ENCODE measurements around the gene GLOD4.

The GLOD4 gene

DNA sequence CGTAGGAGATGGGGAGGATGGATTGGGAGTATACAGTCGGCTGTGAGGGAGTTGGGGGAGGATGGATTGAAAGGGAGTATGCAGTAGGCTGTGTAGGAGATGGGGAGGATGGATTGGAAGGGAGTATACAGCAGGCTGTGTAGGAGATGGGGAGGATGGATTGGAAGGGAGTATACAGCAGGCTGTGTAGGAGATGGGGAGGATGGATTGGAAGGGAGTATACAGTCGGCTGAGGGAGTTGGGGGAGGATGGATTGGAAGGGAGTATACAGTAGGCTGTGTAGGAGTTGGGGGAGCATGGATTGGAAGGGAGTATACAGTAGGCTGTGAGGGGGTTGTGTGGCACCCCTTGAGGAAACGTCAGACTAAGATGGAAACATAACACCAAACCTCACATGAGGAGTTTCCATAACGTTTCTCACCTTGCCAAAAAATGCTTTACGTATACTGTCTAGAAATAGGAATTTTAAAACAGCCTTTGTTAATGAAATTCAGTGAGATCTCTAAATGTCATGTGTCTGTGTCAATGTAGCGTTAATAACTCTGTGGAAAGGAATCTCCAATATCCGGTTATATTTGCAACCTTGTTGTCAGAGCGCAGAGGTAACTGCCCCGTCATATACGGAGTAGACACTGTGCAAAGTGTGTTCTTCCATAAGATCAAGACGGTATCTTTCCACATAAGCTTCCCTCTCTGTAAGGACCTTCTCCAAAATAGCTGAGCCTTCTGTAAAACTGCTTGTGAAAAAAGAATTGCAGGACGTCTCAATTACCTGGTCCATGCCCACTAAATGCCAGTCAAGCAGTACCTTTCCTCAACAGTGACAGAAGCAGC lies 61.2 kb downstream of the GLOD4 start:
- no peak for TF ChIP-seq FOXP2 (optimal IDR thresholded peaks at IDR 0.05; ENCODE audit: borderline replicate concordance, extremely low read depth, extremely low read length, insufficient read depth)
- TF ChIP-seq, protein P1, sequence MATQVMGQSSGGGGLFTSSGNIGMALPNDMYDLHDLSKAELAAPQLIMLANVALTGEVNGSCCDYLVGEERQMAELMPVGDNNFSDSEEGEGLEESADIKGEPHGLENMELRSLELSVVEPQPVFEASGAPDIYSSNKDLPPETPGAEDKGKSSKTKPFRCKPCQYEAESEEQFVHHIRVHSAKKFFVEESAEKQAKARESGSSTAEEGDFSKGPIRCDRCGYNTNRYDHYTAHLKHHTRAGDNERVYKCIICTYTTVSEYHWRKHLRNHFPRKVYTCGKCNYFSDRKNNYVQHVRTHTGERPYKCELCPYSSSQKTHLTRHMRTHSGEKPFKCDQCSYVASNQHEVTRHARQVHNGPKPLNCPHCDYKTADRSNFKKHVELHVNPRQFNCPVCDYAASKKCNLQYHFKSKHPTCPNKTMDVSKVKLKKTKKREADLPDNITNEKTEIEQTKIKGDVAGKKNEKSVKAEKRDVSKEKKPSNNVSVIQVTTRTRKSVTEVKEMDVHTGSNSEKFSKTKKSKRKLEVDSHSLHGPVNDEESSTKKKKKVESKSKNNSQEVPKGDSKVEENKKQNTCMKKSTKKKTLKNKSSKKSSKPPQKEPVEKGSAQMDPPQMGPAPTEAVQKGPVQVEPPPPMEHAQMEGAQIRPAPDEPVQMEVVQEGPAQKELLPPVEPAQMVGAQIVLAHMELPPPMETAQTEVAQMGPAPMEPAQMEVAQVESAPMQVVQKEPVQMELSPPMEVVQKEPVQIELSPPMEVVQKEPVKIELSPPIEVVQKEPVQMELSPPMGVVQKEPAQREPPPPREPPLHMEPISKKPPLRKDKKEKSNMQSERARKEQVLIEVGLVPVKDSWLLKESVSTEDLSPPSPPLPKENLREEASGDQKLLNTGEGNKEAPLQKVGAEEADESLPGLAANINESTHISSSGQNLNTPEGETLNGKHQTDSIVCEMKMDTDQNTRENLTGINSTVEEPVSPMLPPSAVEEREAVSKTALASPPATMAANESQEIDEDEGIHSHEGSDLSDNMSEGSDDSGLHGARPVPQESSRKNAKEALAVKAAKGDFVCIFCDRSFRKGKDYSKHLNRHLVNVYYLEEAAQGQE (IDR thresholded peaks at IDR 0.05; ENCODE audit: insufficient read depth in 1 of 2, low read depth in 2 of 2, low read length in 2 of 2), result no peak
- TF ChIP-seq TAF1 (IDR thresholded peaks at IDR 0.05; ENCODE audit: borderline replicate concordance, insufficient read depth, low read length), result no peak
- no peak for TF ChIP-seq POLR2AphosphoS5 (IDR thresholded peaks at IDR 0.05; ENCODE audit: low read depth, low read length)
- no peak for TF ChIP-seq SIN3A (IDR thresholded peaks at IDR 0.05; ENCODE audit: borderline replicate concordance, insufficient read depth, low read length)

DNA sequence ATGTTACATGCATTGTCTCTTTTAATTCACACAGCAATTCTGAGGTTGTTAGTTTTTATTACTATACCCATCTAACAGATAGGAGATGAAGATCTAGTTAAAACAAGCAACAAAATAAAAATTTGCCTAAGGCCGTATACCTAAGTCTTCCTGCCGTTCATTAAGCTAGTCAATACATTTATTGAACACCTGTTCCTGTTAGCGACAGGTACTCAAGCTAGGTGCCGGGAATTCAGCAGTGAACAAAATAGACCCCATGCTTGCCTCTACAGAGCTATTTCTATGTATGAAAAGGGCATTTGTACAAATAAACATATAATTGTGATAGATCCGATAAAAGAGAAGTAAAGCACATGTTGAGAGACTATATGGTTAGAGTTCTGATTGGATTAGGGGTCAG lies 64.0 kb downstream of the GLOD4 start:
- no peak for TF ChIP-seq TAF1 (IDR thresholded peaks at IDR 0.05; ENCODE audit: borderline replicate concordance, insufficient read depth, low read length)
- no peak for TF ChIP-seq FOXP2 (optimal IDR thresholded peaks at IDR 0.05; ENCODE audit: borderline replicate concordance, extremely low read depth, extremely low read length, insufficient read depth)
- TF ChIP-seq, protein P1 (IDR thresholded peaks at IDR 0.05; ENCODE audit: insufficient read depth in 1 of 2, low read depth in 2 of 2, low read length in 2 of 2), result no peak
- TF ChIP-seq SIN3A (IDR thresholded peaks at IDR 0.05; ENCODE audit: borderline replicate concordance, insufficient read depth, low read length), result no peak
- TF ChIP-seq POLR2AphosphoS5 (IDR thresholded peaks at IDR 0.05; ENCODE audit: low read depth, low read length), result no peak
